ENCODE data around the gene C10orf90.

DNA sequence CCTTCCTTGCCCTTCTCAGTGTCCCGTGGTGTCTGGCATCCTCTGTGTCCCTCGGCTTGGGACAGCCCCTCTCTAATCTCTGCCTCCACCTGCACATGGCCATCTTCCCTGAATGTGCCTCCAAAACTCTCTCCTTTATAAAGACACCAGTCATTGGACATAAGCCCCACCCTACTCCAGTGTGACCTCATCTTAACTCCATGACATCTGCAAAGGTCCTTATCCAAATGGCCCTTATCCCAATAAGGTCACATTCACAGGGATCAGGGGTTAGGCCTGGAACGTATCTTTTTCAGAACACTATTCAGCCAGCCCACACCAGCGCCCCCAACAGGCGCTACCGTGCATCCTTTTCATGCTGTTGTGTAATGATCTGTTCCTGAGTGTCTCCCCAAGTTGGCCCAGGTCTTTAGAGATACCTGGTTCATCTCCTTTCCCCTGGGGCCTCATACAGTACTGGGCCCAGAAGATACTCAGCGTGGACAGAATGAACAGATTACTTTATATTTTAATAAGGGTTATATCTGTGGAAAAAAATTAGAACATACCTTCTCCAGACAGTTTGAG lies 149.7 kb downstream of the C10orf90 start:
- no peak for TF ChIP-seq POLR2AphosphoS5 (IDR thresholded peaks at IDR 0.05; ENCODE audit: borderline replicate concordance, low read depth, low read length)
- TF ChIP-seq EZH2 (IDR thresholded peaks at IDR 0.05) = no peak
- no peak for TF ChIP-seq FOXP2 (optimal IDR thresholded peaks at IDR 0.05; ENCODE audit: control extremely low read depth, extremely low read length, insufficient read depth)
